ENCODE data around the gene GNG7.

The GNG7 gene

DNA sequence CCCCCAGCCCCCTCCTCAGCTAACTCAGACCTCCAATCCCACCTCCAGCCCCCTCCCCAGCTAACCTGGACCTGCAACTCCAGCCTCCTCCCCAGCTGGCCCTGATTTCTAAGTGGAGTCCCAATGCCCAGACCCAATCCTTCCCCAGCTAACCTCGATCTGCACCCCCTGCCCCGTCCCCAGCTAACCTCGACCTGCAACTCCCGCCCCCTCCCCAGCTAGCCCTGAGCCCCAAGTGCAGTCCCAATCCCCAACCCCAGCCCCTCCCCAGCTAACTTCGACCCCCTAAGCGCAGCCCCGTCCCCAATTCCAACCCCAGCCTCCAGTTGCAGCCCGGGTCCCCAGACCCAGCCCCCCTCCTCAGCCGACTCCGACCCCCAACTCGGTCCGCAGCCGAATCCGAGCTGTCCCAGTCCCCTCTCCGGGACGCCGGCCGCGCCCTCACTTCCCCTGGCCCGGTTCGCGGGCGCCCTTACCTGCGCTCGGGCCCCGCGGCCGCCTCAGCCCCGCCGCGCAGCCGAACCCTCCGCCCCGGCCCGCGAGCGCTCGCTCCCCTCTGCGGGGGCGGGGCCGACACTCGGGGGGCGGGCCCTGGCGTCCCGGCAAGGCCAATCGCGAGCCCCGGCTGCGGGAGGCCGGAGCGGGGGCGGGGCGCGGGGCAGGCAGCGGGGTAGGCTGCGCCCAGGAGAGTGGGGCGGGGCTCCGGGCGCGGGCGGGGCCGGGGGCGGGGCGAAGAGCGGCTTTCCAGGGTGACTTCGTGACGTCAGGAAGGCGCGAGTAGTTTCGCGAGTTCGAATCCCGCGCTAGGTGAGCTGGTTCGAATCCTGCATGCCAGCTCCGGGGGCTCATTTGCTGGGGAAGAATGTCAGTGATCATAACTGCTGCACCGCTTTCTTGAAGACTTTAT lies at the start of gene GNG7:
Gene GNG7 (minus strand): TSS at position 525 of the 907 bp plus-strand sequence. CDS start 182,006 bp downstream, outside the sequence.
- no peak for TF ChIP-seq EZH2phosphoT487 (IDR thresholded peaks at IDR 0.05; ENCODE audit: borderline replicate concordance)
- no peak for TF ChIP-seq CTCF (conservative IDR thresholded peaks at IDR 0.05; ENCODE audit: low read length)
- Histone ChIP-seq H3K9me2 (replicated peaks; ENCODE audit: low read depth, low read length) (no peaks in the 10 kb centered on the region), H3K4me2 (ENCODE audit: low read depth, low read length, poor library complexity, severe bottlenecking) (peak within 1 kb of the TSS; percentile 78), H3K79me2 (ENCODE audit: insufficient read depth, low read length) (no peaks in the 10 kb centered on the region), H3F3A (ENCODE audit: low read depth) (peaks cover 3% of the 10 kb centered on the region; the same call in 1 of the 2 replicates), H3K4me1 (ENCODE audit: insufficient read depth, low read length, poor library complexity, severe bottlenecking) (peaks cover 6% of the 10 kb centered on the region), H2AFZ (ENCODE audit: low read length) (peak within 1 kb of the TSS; percentile 83), H4K20me1 (ENCODE audit: insufficient read depth, low read length, poor library complexity, severe bottlenecking) (no peaks in the 10 kb centered on the region), H3K27me3 (ENCODE audit: insufficient read depth, low read length, poor library complexity, severe bottlenecking) (peaks cover 4% of the 10 kb centered on the region), H3K36me3 (ENCODE audit: insufficient read depth, low read length) (no peaks in the 10 kb centered on the region), H3K9me3 (ENCODE audit: insufficient read depth, low read depth, low read length) (no peaks in the 10 kb centered on the region), H3K4me3 (ENCODE audit: low read length, poor library complexity, severe bottlenecking) (peak within 1 kb of the TSS; percentile 74), H3K9ac (ENCODE audit: low read depth, low read length, poor library complexity, severe bottlenecking) (peak within 1 kb of the TSS; percentile 64)

DNA sequence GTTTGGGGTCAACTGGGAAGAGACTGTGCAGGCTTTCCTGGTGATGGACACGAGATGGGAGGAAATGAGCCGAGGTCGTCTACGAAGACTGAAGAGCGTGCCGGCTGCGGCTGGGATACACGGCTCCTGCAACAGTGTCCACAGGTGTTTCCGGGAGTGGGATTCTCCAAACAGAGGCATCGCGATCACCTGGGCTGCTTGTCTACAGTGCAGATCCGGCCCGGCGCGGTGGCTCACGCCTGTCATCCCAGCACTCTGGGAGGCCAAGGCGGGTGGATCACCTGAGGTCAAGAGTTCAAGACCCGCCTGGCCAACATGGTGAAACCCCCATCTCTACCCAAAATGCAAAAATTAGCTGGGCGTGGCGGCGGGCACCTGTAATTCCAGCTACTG lies 48.9 kb upstream of the GNG7 start:
- H3K4me3 ChIP-seq (ENCODE audit: low read length, poor library complexity, severe bottlenecking), result no peak overlapping the region
- TF ChIP-seq CTCF (conservative IDR thresholded peaks at IDR 0.05; ENCODE audit: low read length) (no peak), EZH2phosphoT487 (IDR thresholded peaks at IDR 0.05; ENCODE audit: borderline replicate concordance) (no peak)
- H3K27me3 ChIP-seq (ENCODE audit: insufficient read depth, low read length, poor library complexity, severe bottlenecking), result no peaks in the 10 kb centered on the region
- no peak overlapping the region for H2AFZ ChIP-seq (ENCODE audit: low read length)
- no peaks in the 10 kb centered on the region for H3K9me3 ChIP-seq (ENCODE audit: insufficient read depth, low read depth, low read length)
- H3K4me2 ChIP-seq (ENCODE audit: low read depth, low read length, poor library complexity, severe bottlenecking), result no peak overlapping the region
- H3K79me2 ChIP-seq (ENCODE audit: insufficient read depth, low read length), result no peaks in the 10 kb centered on the region
- H3K4me1 ChIP-seq (ENCODE audit: insufficient read depth, low read length, poor library complexity, severe bottlenecking), result no peaks in the 10 kb centered on the region
- H3K9me2 ChIP-seq (replicated peaks; ENCODE audit: low read depth, low read length), result no peaks in the 10 kb centered on the region
- no peaks in the 10 kb centered on the region for H4K20me1 ChIP-seq (ENCODE audit: insufficient read depth, low read length, poor library complexity, severe bottlenecking)
- peaks cover 19% of the 10 kb centered on the region; the same call in 1 of the 2 replicates for H3K36me3 ChIP-seq (ENCODE audit: insufficient read depth, low read length)
- H3K9ac ChIP-seq (ENCODE audit: low read depth, low read length, poor library complexity, severe bottlenecking), result no peak overlapping the region
- no peaks in the 10 kb centered on the region for H3F3A ChIP-seq (ENCODE audit: low read depth)

GRCh38 chr19:2750808-2751437 lies 48.4 kb upstream of the GNG7 start:
- H3K9me2 ChIP-seq (replicated peaks; ENCODE audit: low read depth, low read length), result no peaks in the 10 kb centered on the region
- H3K4me3 ChIP-seq (ENCODE audit: low read length, poor library complexity, severe bottlenecking), result no peak overlapping the region
- H3K36me3 ChIP-seq (ENCODE audit: insufficient read depth, low read length), result peaks cover 17% of the 10 kb centered on the region; the same call in 1 of the 2 replicates
- H3K79me2 ChIP-seq (ENCODE audit: insufficient read depth, low read length), result no peaks in the 10 kb centered on the region
- H3K4me1 ChIP-seq (ENCODE audit: insufficient read depth, low read length, poor library complexity, severe bottlenecking), result no peaks in the 10 kb centered on the region
- H3F3A ChIP-seq (ENCODE audit: low read depth), result no peaks in the 10 kb centered on the region
- no peaks in the 10 kb centered on the region for H4K20me1 ChIP-seq (ENCODE audit: insufficient read depth, low read length, poor library complexity, severe bottlenecking)
- H3K9me3 ChIP-seq (ENCODE audit: insufficient read depth, low read depth, low read length), result no peaks in the 10 kb centered on the region
- no peak for TF ChIP-seq EZH2phosphoT487 (IDR thresholded peaks at IDR 0.05; ENCODE audit: borderline replicate concordance)
- no peak for TF ChIP-seq CTCF (conservative IDR thresholded peaks at IDR 0.05; ENCODE audit: low read length)
- H2AFZ ChIP-seq (ENCODE audit: low read length), result no peak overlapping the region
- H3K9ac ChIP-seq (ENCODE audit: low read depth, low read length, poor library complexity, severe bottlenecking), result no peak overlapping the region
- no peaks in the 10 kb centered on the region for H3K27me3 ChIP-seq (ENCODE audit: insufficient read depth, low read length, poor library complexity, severe bottlenecking)
- H3K4me2 ChIP-seq (ENCODE audit: low read depth, low read length, poor library complexity, severe bottlenecking), result no peak overlapping the region
